Measurements from ENCODE around the gene MNS1. TPM values are rescaled to one million over a fixed set of nuclear protein-coding genes. Genes with fewer than 3 reads are reported as not detected.
"Not testable (repeated sequence)": the region's sequence is repeated elsewhere in the genome, so short reads cannot be mapped to it uniquely, and the experiment has no call there.

MNS1 gene
- total RNA-seq, 1 donor from 2014 or later, result 0.86 TPM

GRCh38 chr15:56491110-56491722 lies 26.3 kb upstream of the MNS1 start:
- TF ChIP-seq CTCF (IDR thresholded peaks at IDR 0.05; ENCODE audit: insufficient read depth, low read depth, low read length) (peak; percentile 97), EZH2 (IDR thresholded peaks at IDR 0.05; ENCODE audit: insufficient read depth, low read length) (no peak)
- peak; percentile 37 for FAIRE-seq

GRCh38 chr15:56490461-56490860 lies 25.5 kb upstream of the MNS1 start:
- no peaks in the 10 kb centered on the region for H4K20me1 ChIP-seq (ENCODE audit: insufficient read depth, low read length)
- H3K9ac ChIP-seq (ENCODE audit: low read length), result no peak overlapping the region
- H2AFZ ChIP-seq (ENCODE audit: low read depth, low read length), result no peak overlapping the region
- H3K36me3 ChIP-seq (ENCODE audit: insufficient read depth, low read length), result no peaks in the 10 kb centered on the region
- no peaks in the 10 kb centered on the region for H3K36me3 Mint-ChIP-seq (ENCODE audit: low read depth, unreplicated experiment)
- no peak for DNase-seq (ENCODE audit: low read depth)
- H3K4me2 ChIP-seq (ENCODE audit: low read length), result no peak overlapping the region
- H3K4me1 ChIP-seq (ENCODE audit: insufficient read depth, low read length), result no peaks in the 10 kb centered on the region
- no peak for FAIRE-seq
- no peaks in the 10 kb centered on the region for H3K79me2 ChIP-seq (ENCODE audit: insufficient read depth, low read length)
- H3K9me3 ChIP-seq (ENCODE audit: insufficient read depth, low read depth, low read length), result no peaks in the 10 kb centered on the region
- no peak overlapping the region for H3K4me3 Mint-ChIP-seq (ENCODE audit: unreplicated experiment)
- no peaks in the 10 kb centered on the region for H3K27me3 ChIP-seq (ENCODE audit: insufficient read depth, low read length)
- no peak overlapping the region for H3K27ac ChIP-seq (ENCODE audit: low read depth, low read length)
- no peaks in the 10 kb centered on the region for H3K4me1 Mint-ChIP-seq (ENCODE audit: low read depth, unreplicated experiment)
- H3K27ac Mint-ChIP-seq (ENCODE audit: unreplicated experiment), result no peak overlapping the region
- no peak overlapping the region for H3K4me3 ChIP-seq (ENCODE audit: insufficient read depth, low read depth, low read length)
- peaks cover 26% of the 10 kb centered on the region for H3K27me3 Mint-ChIP-seq (ENCODE audit: low read depth, unreplicated experiment)
- TF ChIP-seq EZH2 (IDR thresholded peaks at IDR 0.05; ENCODE audit: insufficient read depth, low read length) (no peak), CTCF (IDR thresholded peaks at IDR 0.05; ENCODE audit: insufficient read depth, low read depth, low read length) (no peak)
- H3K9me3 Mint-ChIP-seq (ENCODE audit: unreplicated experiment), result no peaks in the 10 kb centered on the region

More at GRCh38 chr15:56491110-56491722, 26.3 kb upstream of the MNS1 start:
- DNase-seq (ENCODE audit: low read depth), result peak; percentile 62
- Mint-ChIP-seq H3K27me3 (ENCODE audit: low read depth, unreplicated experiment) (peaks cover 26% of the 10 kb centered on the region), H3K27ac (ENCODE audit: unreplicated experiment) (no peak overlapping the region), H3K4me3 (ENCODE audit: unreplicated experiment) (no peak overlapping the region), H3K4me1 (ENCODE audit: low read depth, unreplicated experiment) (no peaks in the 10 kb centered on the region), H3K36me3 (ENCODE audit: low read depth, unreplicated experiment) (no peaks in the 10 kb centered on the region), H3K9me3 (ENCODE audit: unreplicated experiment) (no peaks in the 10 kb centered on the region)
- no peak overlapping the region for H3K4me3 ChIP-seq (ENCODE audit: insufficient read depth, low read depth, low read length)
- no peaks in the 10 kb centered on the region for H3K4me1 ChIP-seq (ENCODE audit: insufficient read depth, low read length)
- no peaks in the 10 kb centered on the region for H3K9me3 ChIP-seq (ENCODE audit: insufficient read depth, low read depth, low read length)
- no peaks in the 10 kb centered on the region for H3K79me2 ChIP-seq (ENCODE audit: insufficient read depth, low read length)
- no peaks in the 10 kb centered on the region for H4K20me1 ChIP-seq (ENCODE audit: insufficient read depth, low read length)
- H3K27me3 ChIP-seq (ENCODE audit: insufficient read depth, low read length), result no peaks in the 10 kb centered on the region
- no peak overlapping the region for H3K27ac ChIP-seq (ENCODE audit: low read depth, low read length)
- H3K36me3 ChIP-seq (ENCODE audit: insufficient read depth, low read length), result no peaks in the 10 kb centered on the region
- no peak overlapping the region for H2AFZ ChIP-seq (ENCODE audit: low read depth, low read length)
- H3K4me2 ChIP-seq (ENCODE audit: low read length), result no peak overlapping the region
- H3K9ac ChIP-seq (ENCODE audit: low read length), result no peak overlapping the region

GRCh38 chr15:56486206-56486605 lies 21.3 kb upstream of the MNS1 start:
- not testable (repeated sequence) for H3K9ac ChIP-seq (ENCODE audit: low read length); H3K4me3 ChIP-seq (ENCODE audit: insufficient read depth, low read depth, low read length); FAIRE-seq; H3K4me1 Mint-ChIP-seq (ENCODE audit: low read depth, unreplicated experiment); H3K27ac Mint-ChIP-seq (ENCODE audit: unreplicated experiment); H3K79me2 ChIP-seq (ENCODE audit: insufficient read depth, low read length); H3K36me3 Mint-ChIP-seq (ENCODE audit: low read depth, unreplicated experiment); H3K9me3 Mint-ChIP-seq (ENCODE audit: unreplicated experiment); H3K27ac ChIP-seq (ENCODE audit: low read depth, low read length); H3K4me3 Mint-ChIP-seq (ENCODE audit: unreplicated experiment); H3K9me3 ChIP-seq (ENCODE audit: insufficient read depth, low read depth, low read length); H2AFZ ChIP-seq (ENCODE audit: low read depth, low read length); H3K36me3 ChIP-seq (ENCODE audit: insufficient read depth, low read length); H4K20me1 ChIP-seq (ENCODE audit: insufficient read depth, low read length); H3K27me3 ChIP-seq (ENCODE audit: insufficient read depth, low read length); H3K27me3 Mint-ChIP-seq (ENCODE audit: low read depth, unreplicated experiment); H3K4me1 ChIP-seq (ENCODE audit: insufficient read depth, low read length); DNase-seq (ENCODE audit: low read depth); H3K4me2 ChIP-seq (ENCODE audit: low read length)

GRCh38 chr15:56485426-56485825 lies 20.5 kb upstream of the MNS1 start:
- not testable (repeated sequence) for H3K9me3 ChIP-seq (ENCODE audit: insufficient read depth, low read depth, low read length); DNase-seq (ENCODE audit: low read depth); H4K20me1 ChIP-seq (ENCODE audit: insufficient read depth, low read length); H3K27ac Mint-ChIP-seq (ENCODE audit: unreplicated experiment); H3K4me3 ChIP-seq (ENCODE audit: insufficient read depth, low read depth, low read length); H3K79me2 ChIP-seq (ENCODE audit: insufficient read depth, low read length); H3K4me1 Mint-ChIP-seq (ENCODE audit: low read depth, unreplicated experiment); H3K9ac ChIP-seq (ENCODE audit: low read length); H3K4me3 Mint-ChIP-seq (ENCODE audit: unreplicated experiment); FAIRE-seq; H3K27ac ChIP-seq (ENCODE audit: low read depth, low read length); H2AFZ ChIP-seq (ENCODE audit: low read depth, low read length); H3K36me3 ChIP-seq (ENCODE audit: insufficient read depth, low read length); H3K4me2 ChIP-seq (ENCODE audit: low read length); H3K9me3 Mint-ChIP-seq (ENCODE audit: unreplicated experiment); H3K27me3 Mint-ChIP-seq (ENCODE audit: low read depth, unreplicated experiment); H3K36me3 Mint-ChIP-seq (ENCODE audit: low read depth, unreplicated experiment); H3K4me1 ChIP-seq (ENCODE audit: insufficient read depth, low read length); H3K27me3 ChIP-seq (ENCODE audit: insufficient read depth, low read length)
